GM19239 (cell line): ENCODE measurements around the gene PPM1H.

Experiments
- DNase-seq: peaks from one replicate; pipeline ENCODE4 v3.0.0; 2011; ENCODE audit warnings: low spot score; ENCODE audit not compliant: insufficient read length
- FAIRE-seq: peaks from 2 replicates; lab custom pipeline; 2011; peaks lifted over from hg19 to GRCh38; lab: Jason Lieb, UNC

PPM1H gene

GRCh38 chr12:62724947-62725451 lies 210.0 kb downstream of the PPM1H start:
- FAIRE-seq = no peak
- DNase-seq = no peak

DNA sequence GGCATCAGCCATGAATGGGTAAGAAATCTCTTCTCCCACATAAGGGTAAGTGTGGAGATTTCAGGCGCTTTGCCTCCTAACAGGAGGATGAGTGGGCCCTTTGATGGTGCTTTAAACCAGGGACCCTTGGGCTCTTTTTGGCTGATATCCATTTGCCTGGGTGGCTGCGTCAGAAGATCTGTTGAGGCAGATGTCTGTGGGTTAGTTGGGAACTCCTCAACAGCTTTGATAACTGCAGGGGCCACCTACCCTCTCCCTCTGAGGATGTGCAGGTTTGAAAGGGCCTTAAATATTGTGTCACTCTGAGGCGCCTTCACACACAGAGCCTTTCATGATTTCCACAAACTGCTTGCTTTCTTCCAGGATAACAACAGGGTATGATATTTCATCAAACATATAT lies 210.7 kb downstream of the PPM1H start:
- DNase-seq = no peak
- FAIRE-seq = no peak

DNA sequence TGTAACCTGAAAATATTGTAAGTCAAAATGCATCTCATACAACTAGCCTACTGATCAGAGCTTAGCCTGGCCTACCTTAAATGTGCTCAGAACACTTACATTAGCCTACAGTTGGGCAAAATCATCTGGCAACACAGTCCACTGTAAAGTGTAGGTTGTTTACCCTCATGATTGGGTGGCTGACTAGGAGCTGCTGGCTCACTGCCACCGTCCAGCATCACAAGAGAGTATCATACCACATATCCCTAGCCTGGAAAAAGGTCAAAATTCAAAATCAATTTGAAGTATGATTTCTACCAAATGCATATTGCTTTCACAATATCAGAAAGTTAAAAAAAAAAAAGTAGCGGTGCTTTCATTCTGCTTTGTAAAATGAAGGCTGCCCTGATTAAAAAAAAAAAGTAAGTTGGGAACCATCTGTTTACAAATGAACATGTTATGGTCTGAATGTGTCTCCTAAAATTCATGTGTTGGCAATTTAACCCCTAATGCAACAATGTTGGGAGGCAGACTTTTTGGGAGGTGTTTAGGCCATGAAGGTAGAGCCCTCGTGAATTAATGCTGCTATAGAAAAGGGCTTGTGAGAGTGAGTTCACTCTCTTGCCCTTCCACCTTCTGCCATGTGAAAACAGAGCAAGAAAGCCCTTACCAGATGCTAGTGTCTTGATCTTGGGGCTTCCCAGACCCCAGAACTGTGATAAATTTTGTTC lies 211.8 kb downstream of the PPM1H start:
- FAIRE-seq (no peak), DNase-seq (no peak)

DNA sequence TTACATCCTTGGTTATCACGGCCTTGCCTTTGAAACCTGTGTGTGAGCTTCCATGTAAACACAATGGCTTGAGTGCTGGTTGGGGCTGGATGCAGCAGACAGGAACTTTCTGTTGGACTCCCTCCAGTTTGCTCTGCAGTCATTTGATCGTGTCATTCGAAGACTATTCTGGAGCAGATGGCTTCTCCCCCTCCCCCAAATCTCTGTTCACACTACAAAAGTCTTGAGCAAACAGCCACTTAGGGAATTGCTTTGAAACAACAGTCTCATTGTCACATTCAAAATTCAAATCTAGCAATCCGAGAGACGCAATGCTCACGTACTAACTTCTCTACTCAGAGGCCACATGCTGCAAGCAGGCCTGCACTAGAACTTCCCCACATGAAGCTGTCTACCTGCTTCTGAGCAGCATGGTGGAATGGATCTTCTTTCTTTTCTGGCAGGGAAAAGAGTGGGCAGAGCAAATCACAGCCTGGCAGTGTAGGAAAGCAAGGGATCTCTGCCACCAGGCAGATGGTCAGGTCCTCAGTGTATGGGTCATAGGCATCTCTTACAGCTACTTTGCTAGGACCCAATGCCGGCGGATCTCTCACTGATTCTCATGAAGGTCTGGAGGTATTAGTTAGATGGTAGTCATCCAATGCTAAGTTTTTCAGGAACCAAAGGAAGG lies 214.2 kb downstream of the PPM1H start:
- FAIRE-seq = no peak

DNA sequence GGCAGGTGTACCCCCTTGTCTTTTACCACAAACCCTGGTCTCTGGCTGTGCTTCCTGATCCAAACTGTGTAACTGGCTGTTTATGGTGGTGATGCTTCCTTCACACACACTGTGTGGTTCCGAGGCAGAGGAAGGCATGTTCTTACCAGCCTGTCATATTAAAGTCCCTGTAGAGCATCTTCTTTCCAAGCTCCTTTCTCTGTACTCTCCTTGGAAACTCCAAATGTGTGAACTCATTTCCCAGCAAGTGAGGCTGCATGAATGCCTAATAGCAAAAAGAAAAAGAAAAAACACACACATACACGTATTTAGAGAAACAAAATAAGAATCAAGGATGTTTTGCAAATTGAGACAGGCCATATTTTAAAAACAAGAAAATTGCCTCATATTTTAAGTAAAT lies 214.9 kb downstream of the PPM1H start:
- DNase-seq (no peak), FAIRE-seq (no peak)

More for the DNA sequence above, 214.2 kb downstream of the PPM1H start:
- no peak for DNase-seq

DNA sequence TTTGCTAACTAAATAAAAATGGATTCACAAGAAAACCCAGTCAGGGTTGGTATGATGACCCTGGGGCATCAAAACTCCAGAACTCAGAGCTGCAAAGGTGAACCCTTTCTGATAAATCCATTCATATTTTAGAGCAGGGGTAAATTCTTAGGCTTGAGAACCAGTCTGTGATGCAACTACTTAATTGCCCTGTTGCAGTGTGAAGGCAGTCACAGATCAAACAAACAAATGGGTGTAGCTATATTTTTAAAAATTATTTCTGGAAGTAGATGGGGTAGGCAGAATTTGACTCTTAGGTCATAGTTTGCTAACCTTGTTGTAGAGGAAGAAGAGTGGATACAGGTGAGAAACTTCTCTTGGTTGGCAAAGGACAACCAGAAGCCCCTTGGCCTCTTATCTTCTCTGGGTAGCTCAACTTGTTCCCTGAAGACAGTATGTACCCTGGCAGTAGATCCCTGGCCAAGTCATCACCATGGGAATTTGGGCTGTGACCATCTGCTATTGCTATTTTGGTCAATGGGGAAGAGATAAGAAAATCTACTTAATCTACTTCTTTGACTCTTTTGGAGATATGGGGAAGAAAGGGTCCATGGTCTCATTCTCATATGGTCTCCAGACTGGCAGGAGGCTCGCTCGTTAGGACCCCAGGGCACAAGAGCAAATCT lies 216.1 kb downstream of the PPM1H start:
- FAIRE-seq (no peak), DNase-seq (no peak)

DNA sequence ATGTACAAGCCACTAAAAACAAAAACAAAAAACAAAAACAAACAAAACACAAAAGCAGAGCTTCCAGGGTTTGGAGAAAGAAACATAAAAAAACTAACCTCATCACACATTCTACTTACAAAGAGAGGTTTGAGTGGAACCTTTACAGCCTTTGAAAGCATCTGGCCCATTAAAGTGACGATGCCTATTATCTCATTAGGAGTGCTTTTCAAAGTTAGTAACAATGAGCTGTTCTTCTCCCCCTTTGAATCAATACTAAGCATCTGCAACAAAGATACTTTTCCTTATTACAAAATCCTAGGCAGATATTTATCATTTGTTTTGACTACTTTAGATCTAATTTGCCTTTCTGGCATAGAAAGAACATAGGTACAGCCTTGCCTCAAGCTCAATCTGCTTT lies 217.3 kb downstream of the PPM1H start:
- no peak for FAIRE-seq
- DNase-seq = no peak

DNA sequence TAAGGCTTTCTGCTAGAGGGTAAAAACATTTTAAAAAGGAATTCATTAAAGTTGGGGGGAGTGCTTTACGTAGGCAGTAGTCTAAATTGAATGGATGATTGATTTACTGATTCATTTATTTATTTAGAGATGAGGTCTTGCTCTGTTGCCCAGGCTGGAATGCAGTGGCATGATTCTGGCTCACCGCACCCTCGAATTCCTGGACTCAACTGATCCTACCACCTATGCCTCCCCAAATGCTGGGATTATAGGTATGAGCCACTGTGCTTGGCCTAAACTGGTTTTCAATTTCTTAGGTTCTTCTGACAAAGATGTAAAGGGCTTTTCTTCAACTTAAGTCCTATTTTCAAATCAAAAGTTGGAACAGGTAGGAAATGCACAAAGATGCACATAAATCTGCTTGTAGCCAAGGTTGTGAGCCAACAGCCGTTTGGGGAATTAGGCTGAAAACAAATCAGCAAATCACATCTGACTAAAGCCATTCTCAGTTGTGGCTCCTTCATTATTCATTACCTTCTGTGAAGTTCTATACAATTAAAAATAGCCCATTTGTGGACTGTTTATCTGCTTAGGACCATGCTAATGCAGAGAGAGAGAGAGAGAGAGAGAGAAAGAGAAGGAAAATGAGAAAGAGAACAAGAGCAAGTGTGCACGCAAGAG lies 218.0 kb downstream of the PPM1H start:
- FAIRE-seq (no peak), DNase-seq (no peak)

GRCh38 chr12:62716037-62716436 lies 218.9 kb downstream of the PPM1H start:
- DNase-seq = no peak
- FAIRE-seq = no peak

DNA sequence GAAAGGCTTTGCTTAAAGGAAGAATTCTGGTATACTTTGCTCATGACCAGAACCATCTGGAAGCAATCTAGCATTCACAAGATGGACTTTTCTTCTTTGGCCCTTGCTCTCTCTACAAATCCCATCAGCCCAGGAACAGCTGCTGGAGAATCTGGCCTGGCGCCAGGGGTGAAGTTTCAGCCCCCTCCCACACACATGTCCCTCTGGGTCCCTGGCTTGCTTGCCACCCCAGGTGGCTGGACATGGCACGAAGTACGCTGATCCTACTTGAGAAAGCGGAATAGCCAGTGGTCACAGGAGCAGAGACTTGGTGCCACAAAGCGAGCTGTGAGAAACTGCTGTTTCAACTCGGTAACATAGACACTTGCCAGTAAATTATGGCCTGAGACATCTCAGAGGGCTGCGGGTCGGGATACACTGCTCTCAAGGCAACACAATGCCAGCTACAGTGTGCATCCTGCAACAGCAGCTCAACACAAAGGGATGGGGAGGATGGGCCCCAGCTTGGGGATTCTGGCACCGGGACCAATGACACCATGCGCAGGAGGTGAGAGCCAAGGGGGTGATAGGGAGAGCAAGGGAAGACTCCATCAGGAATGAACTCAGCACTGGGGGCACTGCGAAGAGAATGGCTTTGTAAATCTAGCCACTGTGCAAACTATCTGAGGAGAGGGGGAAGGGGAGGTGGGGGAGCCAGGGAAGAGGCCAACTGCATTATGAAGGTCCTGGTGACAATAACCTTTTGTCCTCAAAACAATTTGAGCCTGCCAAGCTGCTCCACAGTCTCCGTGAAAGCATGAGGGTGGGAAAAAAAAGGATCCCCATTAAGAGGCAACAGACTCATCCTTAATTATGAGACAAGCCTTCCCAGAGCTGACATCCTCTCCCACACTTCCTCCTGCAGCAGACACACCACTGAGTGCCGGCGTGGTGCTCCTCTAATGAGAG lies 219.9 kb downstream of the PPM1H start:
- no peak for FAIRE-seq

GRCh38 chr12:62714181-62714773 lies 220.7 kb downstream of the PPM1H start:
- no peak for DNase-seq
- no peak for FAIRE-seq

More for the DNA sequence above, 219.9 kb downstream of the PPM1H start:
- no peak for DNase-seq

GRCh38 chr12:62713723-62714122 lies 221.2 kb downstream of the PPM1H start:
- FAIRE-seq (no peak), DNase-seq (no peak)

- FAIRE-seq (no peak), DNase-seq (no peak)
These were observed 222.0 kb downstream of the PPM1H start for GRCh38 chr12:62712681-62713573.

DNA sequence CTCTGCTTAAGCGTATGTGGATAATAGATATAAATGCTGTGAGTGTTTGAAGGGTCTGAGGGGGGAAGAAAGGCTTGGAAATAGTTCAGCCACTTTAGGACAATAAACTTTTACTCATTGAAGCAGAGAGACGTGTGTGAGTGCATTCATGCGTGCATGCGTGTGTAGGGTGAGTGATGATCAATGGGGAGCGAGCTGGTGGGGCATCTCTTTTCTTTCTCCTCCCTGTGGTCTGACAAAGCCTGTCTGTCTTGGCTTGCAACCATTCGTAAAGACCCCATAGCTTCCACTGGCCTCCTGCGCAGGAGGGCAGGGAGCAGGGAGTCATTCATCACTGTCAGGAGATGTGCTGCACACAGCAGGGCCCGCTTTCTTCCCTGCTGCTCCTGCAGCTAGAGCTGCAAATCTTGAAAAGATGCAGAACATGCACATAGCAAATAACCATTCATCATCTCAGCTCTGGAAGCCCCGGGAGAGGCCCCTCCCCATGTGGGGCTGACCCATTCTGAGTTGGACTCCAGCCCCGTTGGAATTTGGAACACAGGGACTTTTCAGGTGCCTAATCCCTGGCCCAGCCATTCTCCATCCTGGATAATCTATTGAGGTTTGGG lies 223.2 kb downstream of the PPM1H start:
- DNase-seq = no peak
- no peak for FAIRE-seq

- no peak for FAIRE-seq
- DNase-seq = no peak
These were observed 225.6 kb downstream of the PPM1H start for GRCh38 chr12:62709311-62709710.

DNA sequence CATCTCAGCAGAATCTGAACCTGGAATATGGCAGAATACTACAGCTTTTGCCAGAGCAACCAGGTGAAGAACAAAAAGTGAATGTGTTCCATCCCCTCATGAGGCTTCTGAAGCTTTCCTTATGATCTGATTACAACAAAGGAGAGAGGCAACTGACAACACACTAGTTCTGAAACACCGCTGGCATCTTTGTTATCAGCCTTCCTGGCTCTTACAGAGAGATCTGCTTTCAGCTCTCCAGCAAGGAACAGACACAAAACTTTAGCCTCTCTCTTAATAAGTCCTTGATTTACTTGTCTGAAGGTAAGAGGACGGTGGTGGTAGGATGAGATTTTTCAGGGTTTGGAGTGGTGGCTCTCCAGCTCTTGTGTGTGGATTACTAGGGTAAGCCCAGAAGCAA lies 227.0 kb downstream of the PPM1H start:
- DNase-seq (no peak), FAIRE-seq (no peak)

- DNase-seq (no peak), FAIRE-seq (no peak)
These were observed 229.1 kb downstream of the PPM1H start for GRCh38 chr12:62705846-62706245.

- FAIRE-seq (no peak), DNase-seq (no peak)
These were observed 232.0 kb downstream of the PPM1H start for GRCh38 chr12:62703011-62703380.
